HG02973 (cell line): Measurements from ENCODE around the gene SLC38A2.

Experiments
- ATAC-seq: cut with Tn5 transposase; IDR thresholded peaks from one replicate; pipeline ENCODE4 v1.9.1; 2021; ENCODE audit warnings: moderate library complexity; ENCODE audit not compliant: unreplicated experiment

Gene SLC38A2

DNA sequence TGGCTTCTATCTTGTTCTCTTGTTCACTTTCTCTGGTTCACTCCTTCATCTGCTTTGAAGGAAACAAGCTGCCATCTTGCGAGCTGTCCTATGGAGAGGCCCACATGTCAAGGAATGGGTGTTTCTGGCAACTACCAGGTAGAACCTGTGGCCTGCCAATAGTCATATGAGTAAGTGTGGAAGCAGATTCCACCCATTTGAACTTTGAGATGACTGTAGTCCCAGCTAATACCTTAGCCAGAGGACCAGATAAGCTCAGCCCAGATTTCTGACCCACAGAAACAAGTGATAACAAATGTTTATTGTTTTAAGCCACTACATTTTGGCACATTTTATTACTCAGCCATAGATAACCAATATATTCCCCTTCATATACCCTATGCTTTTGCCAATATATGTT is 4.0 kb upstream of the SLC38A2 start:
- no peak for ATAC-seq

DNA sequence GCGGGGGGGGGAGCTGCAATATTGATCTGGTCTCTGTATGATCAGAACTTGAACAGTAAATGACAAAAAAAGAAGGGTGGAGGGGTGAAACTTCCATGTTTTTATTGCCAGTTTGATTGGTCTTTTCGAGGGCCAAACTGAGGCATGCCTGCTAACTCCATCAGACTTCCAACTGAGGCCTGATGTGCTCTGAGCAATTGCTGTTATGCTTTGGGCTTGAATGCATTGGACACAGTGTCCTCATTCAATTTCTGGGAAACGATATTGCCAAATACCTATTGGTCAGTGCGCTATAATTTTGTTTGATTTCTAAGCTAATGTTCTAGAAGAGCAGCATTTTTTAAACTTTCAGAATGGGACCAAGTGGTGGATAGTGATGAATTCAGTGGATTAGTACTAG is 2.1 kb upstream of the SLC38A2 start:
- no peak for ATAC-seq

DNA sequence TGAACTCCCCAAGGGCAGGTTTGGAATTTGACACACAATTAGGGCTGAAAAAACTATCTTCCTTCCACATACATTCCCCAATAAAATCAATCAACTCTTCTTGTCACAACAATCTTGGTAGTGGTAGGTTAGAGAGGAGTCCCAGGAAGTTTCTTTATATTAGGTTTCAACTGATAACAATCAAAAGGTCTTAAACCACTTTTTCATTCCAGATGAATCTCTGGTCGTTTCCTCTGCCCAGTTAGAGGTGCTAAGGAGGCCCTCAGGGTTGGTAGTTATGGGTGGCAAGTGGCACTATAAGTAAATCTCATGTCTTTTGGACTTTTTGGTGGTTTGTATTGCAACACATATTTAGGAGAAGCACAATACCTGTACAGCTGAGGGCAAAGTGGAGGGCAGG is 1.7 kb upstream of the SLC38A2 start:
- no peak for ATAC-seq

GRCh38 chr12:46373301-46374296 is 1.0 kb upstream of the SLC38A2 start:
- ATAC-seq: no peak

GRCh38 chr12:46371718-46372543 is 642 bp downstream of the SLC38A2 start:
- ATAC-seq: peak; percentile 14

DNA sequence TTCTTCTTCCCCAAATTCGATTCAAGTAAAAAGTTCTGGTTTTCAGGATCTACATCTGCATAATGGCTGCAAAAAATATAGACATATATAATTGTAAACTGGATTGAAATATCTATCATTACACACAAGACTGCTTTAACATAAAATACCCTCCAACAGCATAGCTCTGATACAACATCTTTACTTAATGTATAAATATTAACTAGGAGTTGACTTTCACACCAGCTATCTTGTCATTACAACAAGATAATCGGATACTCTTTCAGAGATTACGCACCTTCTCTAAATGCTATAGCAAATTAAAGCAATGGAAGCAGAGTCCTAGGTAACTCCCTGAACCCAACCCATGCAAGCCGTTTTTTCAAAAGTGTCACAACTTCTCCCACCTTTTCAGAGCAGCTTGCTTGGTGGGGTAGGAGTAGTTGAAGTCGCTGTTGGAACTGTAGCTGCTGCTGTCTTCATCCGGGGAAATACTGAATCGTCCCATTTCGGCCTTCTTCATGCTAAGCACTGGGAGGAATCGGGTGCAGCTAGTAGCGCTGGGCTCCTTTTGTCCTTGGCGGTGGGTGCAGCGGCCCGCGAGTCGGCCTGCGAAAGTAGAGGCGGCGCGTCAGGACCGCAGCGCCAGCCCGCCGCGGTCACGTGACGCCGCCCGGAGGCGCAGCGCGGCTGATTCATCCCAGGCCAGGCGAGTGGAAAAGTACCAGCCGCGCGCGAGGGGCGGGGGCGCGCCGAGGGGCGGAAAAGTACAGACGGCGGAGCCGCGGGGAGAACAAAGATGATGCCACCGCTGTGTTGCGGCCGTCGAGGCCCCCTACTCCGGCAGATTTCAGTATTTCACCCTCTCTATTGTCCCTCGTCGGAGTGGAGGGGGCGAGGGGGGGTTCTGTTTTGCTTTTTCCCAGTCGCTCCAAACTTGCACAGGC is 1.5 kb downstream of the SLC38A2 start:
- ATAC-seq: peak; percentile 44

GRCh38 chr12:46370380-46370734 is 2.2 kb downstream of the SLC38A2 start:
- ATAC-seq: no peak

DNA sequence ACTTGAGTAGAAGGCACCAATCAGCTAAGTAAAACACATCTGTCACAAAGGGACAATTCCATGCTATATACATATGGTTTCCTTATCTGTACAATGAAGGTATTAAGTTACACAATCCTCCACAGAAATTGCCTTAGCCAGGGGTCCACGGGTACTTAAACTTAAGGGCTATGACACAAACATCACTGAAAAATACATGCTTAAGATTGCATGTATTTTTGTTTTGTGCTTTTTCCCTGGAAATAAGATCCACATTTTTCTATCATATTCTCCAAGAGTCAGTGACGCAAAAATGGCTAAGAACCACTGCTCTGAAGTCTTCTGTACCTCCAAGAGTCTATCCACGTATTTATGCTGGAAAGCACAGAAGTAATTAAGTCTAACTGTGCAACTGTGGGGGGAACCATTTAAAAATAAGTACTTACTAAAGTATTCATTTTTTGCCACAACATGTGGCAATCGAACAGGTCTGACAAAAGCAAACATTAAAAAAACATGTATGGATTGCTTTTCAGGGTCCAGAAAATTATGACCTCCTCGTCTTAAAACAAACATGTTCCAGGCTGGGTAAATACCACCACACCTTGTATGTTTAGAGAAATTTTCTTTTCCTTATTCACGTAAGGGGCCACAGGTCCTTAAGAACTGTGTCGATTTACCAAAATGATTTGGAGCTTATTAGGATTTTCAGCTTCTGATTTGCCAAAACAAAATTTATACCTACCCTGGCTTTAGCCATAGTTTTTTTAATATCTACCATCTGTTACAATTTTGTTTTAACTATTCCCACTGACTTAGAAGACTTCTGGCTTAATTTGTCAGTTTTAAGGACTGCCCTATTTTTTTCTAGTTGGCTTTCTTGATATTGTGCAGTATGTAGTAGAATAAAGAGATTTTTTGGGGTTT is 2.8 kb downstream of the SLC38A2 start:
- ATAC-seq: no peak

GRCh38 chr12:46369095-46369473 is 3.5 kb downstream of the SLC38A2 start:
- no peak for ATAC-seq

- no peak for ATAC-seq
Observed at GRCh38 chr12:46368684-46369083, 3.9 kb downstream of the SLC38A2 start.

GRCh38 chr12:46368138-46368537 is 4.4 kb downstream of the SLC38A2 start:
- no peak for ATAC-seq

DNA sequence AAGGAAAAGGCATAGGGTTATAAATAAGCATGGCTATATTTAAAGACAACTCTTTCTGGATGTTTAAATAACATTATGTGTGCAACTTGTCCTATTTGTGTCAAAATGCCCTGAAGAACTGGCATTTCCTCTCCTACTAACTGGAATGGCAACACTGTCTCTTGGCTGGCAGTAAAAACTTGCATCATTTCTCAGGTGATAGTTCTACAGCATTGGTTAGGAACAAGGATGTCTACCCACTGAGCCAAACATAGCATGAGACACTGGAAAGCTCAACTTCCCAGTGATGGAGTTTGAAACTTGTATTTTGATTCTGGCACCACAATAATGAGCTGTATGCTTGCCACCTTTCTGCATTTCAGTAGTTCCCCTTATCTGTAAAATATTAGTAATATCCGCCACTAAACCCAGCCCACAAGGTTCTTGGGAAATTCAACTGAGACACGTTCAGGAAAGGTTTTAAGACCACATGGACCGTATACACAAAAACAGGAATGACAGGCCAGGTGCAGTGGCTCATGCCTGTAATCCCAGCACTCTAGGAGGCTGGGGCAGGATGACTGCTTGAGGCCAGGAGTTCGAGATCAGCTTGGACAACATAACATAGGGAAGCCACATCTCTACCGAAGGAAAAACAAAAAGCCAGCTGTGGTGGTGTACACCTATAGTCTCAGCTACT is 5.1 kb downstream of the SLC38A2 start:
- ATAC-seq: no peak

GRCh38 chr12:46366771-46367170 is 5.8 kb downstream of the SLC38A2 start:
- ATAC-seq: no peak

GRCh38 chr12:46365951-46366379 is 6.6 kb downstream of the SLC38A2 start:
- no peak for ATAC-seq

DNA sequence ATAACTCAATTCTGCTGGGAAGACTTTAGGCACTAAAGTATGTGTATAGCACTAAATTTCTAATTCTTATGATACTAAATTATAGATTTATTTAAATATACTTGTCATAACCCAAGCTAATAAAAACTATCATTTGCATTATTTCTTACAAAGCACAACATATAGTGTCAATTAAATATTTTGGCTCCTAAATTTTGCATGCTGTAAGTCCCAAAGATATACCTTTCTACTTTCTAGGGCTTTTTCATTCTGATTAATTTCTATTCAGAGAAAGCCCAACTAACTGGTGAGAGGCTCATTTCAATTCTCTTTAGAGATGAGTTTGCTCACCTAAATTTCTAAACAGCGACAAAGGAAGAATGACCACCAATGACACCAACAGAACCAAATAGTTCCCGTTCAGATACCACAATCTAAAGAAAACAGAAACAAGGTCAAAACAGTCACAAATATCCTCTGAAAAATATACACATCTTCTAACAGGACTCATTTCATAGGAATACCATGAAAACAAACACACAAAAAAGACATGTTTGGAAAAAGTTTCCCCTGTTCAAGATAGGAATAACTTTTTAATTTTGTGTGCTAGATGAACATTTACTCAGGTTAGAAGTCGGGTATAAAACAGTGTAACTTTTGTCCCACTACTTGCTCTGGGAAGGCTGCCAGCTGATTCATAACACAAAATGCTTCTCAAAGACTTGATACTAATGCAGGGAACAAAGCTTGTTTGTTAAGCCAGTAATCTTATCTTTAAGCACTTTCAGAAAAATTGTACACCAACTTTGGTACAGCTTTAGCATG is 7.6 kb downstream of the SLC38A2 start:
- ATAC-seq: no peak

GRCh38 chr12:46364300-46364696 is 8.3 kb downstream of the SLC38A2 start:
- ATAC-seq: no peak

DNA sequence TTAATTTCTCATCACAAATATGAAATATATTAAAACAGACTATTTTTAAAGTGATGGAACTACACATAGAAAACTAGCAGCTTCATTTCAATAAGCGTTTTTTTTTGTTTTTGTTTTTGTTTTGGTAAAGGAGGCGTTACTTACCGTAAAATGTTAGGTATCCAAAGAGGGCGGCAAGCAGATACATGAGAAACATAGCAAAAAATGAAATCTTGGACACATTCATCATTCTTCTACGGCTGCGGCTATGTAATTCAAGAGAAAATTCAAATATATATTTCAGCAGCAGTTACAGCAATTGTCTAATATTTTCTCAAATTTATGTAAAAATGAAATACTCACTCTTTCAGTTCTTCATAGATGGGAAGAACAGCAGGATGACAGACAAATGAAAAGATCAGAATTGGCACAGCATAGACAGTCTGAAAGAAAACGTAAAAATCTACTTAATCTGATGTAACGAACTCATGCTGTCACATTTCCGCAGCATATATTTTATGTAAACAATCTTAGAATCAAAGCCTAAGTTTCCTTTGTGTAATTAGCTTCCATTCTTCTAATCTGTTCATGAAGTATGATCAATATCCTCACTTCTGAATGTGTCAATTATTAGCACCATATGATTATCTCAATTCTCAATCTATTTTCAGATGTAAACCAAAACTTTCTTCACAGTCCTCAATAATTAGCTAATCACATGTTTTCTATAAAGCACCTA is 8.8 kb downstream of the SLC38A2 start:
- ATAC-seq: no peak
